Measurements from ENCODE around the gene CMAS.
A peak's percentile ranks its signal among the peaks of the same experiment; 100 is the strongest.

Gene CMAS

DNA sequence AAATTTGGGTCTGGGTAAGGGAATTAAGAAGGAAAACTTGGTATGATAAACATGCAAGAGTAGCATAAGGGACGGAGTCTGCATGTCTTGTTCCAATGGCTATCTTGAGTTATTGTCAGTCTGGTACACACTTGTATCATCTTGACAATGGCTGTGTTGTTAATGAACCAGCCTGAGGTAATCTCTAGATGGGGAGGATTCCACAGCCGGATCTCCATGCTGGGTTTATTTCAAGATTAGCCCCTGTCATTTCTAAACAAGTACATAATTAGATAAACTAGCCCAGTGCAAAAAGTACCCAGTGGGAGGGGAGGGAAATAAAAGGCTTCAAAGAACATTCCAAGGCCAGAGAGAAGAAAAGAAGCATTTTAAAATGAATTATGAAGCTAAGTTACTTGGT, 16.5 kb upstream of the CMAS start:
- Histone ChIP-seq H3K4me3 (ENCODE audit: low read depth, low read length) (no peak overlapping the region), H3K36me3 (ENCODE audit: control insufficient read depth, insufficient read depth, low read length) (no peaks in the 10 kb centered on the region), H3K9ac (no peak overlapping the region), H3K27me3 (ENCODE audit: control insufficient read depth, insufficient read depth, low read length) (no peaks in the 10 kb centered on the region), H2AFZ (no peak overlapping the region), H3K4me2 (ENCODE audit: low read length) (no peak overlapping the region), H3K27ac (no peak overlapping the region), H3K4me1 (no peaks in the 10 kb centered on the region), H3K79me2 (no peaks in the 10 kb centered on the region), H3K9me3 (ENCODE audit: control insufficient read depth, low read length) (no peaks in the 10 kb centered on the region)
- TF ChIP-seq, protein P1, sequence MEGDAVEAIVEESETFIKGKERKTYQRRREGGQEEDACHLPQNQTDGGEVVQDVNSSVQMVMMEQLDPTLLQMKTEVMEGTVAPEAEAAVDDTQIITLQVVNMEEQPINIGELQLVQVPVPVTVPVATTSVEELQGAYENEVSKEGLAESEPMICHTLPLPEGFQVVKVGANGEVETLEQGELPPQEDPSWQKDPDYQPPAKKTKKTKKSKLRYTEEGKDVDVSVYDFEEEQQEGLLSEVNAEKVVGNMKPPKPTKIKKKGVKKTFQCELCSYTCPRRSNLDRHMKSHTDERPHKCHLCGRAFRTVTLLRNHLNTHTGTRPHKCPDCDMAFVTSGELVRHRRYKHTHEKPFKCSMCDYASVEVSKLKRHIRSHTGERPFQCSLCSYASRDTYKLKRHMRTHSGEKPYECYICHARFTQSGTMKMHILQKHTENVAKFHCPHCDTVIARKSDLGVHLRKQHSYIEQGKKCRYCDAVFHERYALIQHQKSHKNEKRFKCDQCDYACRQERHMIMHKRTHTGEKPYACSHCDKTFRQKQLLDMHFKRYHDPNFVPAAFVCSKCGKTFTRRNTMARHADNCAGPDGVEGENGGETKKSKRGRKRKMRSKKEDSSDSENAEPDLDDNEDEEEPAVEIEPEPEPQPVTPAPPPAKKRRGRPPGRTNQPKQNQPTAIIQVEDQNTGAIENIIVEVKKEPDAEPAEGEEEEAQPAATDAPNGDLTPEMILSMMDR (IDR thresholded peaks at IDR 0.05): no peak

DNA sequence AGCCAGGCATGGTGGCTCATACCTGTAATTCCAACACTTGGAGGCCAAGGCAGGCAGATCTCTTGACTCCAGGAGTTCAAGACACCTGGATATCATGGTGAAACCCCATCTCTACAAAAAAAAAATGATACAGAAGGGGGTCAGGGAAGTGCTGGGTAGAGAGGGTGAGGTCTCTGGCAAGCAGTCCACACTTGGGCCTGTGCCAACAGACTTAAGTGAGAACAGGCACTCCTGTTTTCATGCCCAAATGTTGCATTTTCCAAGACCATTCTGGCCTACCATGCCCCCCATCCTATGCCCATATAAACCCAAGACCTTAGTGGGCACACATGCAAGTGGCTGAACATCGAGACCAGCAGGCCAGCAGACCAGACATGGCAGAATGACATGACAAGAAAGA, 16.0 kb upstream of the CMAS start:
- H3K9ac ChIP-seq: no peak overlapping the region
- peaks cover 3% of the 10 kb centered on the region for H3K4me1 ChIP-seq
- H3K36me3 ChIP-seq (ENCODE audit: control insufficient read depth, insufficient read depth, low read length): no peaks in the 10 kb centered on the region
- H2AFZ ChIP-seq: no peak overlapping the region
- H3K27me3 ChIP-seq (ENCODE audit: control insufficient read depth, insufficient read depth, low read length): no peaks in the 10 kb centered on the region
- TF ChIP-seq, protein P1 (IDR thresholded peaks at IDR 0.05): no peak
- no peaks in the 10 kb centered on the region for H3K79me2 ChIP-seq
- H3K27ac ChIP-seq: no peak overlapping the region
- no peak overlapping the region for H3K4me2 ChIP-seq (ENCODE audit: low read length)
- no peak overlapping the region for H3K4me3 ChIP-seq (ENCODE audit: low read depth, low read length)
- H3K9me3 ChIP-seq (ENCODE audit: control insufficient read depth, low read length): no peaks in the 10 kb centered on the region

DNA sequence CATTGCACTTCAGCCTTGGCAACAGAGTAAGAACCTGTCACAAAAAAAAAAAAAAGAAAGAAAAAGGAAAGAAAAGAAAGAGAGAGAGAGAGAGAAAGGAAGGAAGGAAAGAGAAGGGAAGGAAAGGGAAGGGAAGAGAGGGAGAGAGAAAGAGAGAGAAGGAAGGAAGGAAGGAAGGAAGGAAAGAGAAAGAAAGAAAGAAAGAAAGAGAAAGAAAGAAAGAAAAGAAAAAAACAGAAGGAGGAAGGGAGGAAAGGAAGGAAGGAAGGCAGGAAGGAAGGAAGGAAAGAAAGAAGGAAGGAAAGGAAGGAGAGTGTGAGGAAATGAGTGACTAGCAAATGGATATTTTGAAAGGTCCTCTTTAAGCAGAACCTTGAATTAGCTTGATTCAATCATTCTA, 13.3 kb upstream of the CMAS start:
- Histone ChIP-seq H3K4me3 (ENCODE audit: low read depth, low read length) (no peak overlapping the region), H3K79me2 (no peaks in the 10 kb centered on the region), H3K4me1 (peaks cover 19% of the 10 kb centered on the region), H3K9ac (no peak overlapping the region), H2AFZ (no peak overlapping the region), H3K9me3 (ENCODE audit: control insufficient read depth, low read length) (no peaks in the 10 kb centered on the region), H3K27me3 (ENCODE audit: control insufficient read depth, insufficient read depth, low read length) (no peaks in the 10 kb centered on the region), H3K27ac (no peak overlapping the region), H3K4me2 (ENCODE audit: low read length) (no peak overlapping the region), H3K36me3 (ENCODE audit: control insufficient read depth, insufficient read depth, low read length) (no peaks in the 10 kb centered on the region)
- TF ChIP-seq, protein P1 (IDR thresholded peaks at IDR 0.05): no peak

DNA sequence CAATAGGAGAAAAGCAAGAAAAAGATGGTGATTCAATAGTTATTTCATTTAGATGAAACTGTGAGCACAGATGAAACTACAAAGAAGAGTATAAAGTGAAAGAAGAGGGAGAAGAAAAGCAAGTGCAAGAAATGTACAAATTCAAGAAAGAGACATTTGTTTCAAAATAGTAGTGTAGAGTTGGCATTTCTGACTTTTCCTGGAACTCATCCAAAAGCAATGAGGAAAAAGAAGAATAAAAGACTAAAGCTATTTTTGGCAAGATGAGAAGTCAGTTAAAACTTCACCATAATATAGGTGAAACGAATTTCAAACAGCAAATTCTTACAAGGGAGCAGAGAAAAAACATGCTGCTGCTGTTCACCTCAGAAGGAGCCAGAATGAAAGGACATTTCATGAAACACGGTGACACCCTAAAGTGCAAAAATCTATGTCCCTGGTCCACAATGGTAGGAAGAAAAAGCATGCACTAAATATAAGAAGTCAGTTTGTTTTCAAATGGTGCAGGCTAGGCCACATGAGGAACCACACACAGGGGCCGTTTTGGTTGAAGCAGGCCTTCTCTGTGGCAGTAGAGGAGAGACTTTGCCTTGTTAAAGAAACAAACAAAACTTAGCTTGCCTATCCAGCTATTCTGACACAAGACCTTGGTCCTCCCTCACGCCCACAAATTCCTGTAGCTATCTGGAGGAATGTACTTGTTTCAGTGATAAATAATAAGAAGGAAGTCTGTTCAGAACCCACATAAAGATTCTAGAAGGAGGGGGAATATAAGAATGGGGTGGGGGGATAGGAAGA, 11.1 kb upstream of the CMAS start:
- peak overlapping the region; percentile 1 for H3K4me2 ChIP-seq (ENCODE audit: low read length)

More for the DNA sequence above, 11.1 kb upstream of the CMAS start:
- no peaks in the 10 kb centered on the region for H3K27me3 ChIP-seq (ENCODE audit: control insufficient read depth, insufficient read depth, low read length)
- no peaks in the 10 kb centered on the region for H3K79me2 ChIP-seq
- no peak overlapping the region for H3K4me3 ChIP-seq (ENCODE audit: low read depth, low read length)
- no peak overlapping the region for H3K9ac ChIP-seq
- H2AFZ ChIP-seq: peak overlapping the region; percentile 72
- peaks cover 28% of the 10 kb centered on the region for H3K4me1 ChIP-seq
- no peaks in the 10 kb centered on the region for H3K36me3 ChIP-seq (ENCODE audit: control insufficient read depth, insufficient read depth, low read length)
- no peaks in the 10 kb centered on the region for H3K9me3 ChIP-seq (ENCODE audit: control insufficient read depth, low read length)
- TF ChIP-seq, protein P1 (IDR thresholded peaks at IDR 0.05): no peak
- H3K27ac ChIP-seq: peak overlapping the region; percentile 80

Data from parathyroid adenoma (tissue), 2 donors.